Prostate gland (tissue), 2 donors: ENCODE data around the gene GRAP2.

ENCODE experiments used
- POLR2A ChIP-seq: fragments of 450-650 bp; IDR thresholded peaks from one replicate; pipeline ENCODE4 v1.6.1; 2016; ENCODE audit warnings: antibody characterized with exemption, mild to moderate bottlenecking
- POLR2AphosphoS5 ChIP-seq: sonication (generic); formaldehyde crosslinking; IDR thresholded peaks from one replicate; pipeline ENCODE4 v1.6.1; 2017; ENCODE audit warnings: antibody characterized with exemption
- TF ChIP-seq, protein P1 (sequence below), 4 experiments: fragments of 200-600 bp in 2 of 4; fragments of 450-650 bp in 2 of 4; sonication (generic) in 2 of 4; IDR thresholded peaks; 1 replicate in 3 of 4; 2 replicates in 1 of 4; pipeline ENCODE4 v1.5.1; 2016 to 2019; ENCODE audit warnings: antibody characterized with exemption in 4 of 4, mild to moderate bottlenecking in 2 of 4, moderate library complexity in 2 of 4

DNA sequence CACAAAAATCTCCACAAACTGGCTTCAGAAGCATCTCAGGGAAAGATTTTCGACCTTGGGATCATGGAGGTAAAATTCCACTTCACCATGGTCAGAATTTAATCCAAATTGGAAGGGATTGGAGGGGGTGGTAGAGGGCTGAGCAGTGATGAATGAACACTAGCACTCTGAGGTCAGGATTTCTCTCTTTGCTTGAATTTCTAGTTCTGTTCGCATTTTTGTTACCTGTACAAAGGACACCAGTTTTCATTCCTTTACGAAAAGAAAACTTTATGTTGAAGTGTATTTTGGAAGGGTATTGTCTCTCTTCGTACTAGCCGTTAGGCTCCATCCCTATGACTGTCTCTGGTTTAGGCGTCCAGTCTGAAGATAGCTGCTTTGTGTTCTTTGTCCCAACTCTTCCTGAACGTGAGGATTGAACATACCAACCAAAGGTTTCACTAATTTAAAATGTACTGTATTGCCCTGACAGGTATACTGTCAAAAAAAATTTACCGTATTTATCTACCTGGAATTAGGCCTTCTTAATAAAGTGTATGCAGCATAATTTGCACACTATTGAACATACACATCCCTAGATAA is 772 bp downstream of the GRAP2 start:
- TF ChIP-seq, protein P1, sequence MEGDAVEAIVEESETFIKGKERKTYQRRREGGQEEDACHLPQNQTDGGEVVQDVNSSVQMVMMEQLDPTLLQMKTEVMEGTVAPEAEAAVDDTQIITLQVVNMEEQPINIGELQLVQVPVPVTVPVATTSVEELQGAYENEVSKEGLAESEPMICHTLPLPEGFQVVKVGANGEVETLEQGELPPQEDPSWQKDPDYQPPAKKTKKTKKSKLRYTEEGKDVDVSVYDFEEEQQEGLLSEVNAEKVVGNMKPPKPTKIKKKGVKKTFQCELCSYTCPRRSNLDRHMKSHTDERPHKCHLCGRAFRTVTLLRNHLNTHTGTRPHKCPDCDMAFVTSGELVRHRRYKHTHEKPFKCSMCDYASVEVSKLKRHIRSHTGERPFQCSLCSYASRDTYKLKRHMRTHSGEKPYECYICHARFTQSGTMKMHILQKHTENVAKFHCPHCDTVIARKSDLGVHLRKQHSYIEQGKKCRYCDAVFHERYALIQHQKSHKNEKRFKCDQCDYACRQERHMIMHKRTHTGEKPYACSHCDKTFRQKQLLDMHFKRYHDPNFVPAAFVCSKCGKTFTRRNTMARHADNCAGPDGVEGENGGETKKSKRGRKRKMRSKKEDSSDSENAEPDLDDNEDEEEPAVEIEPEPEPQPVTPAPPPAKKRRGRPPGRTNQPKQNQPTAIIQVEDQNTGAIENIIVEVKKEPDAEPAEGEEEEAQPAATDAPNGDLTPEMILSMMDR (IDR thresholded peaks at IDR 0.05) = no peak
- TF ChIP-seq POLR2A = no peak
- no peak for TF ChIP-seq POLR2AphosphoS5
